Brain microvascular endothelial cell (primary cell): Measurements from ENCODE around the gene PPP2R2C.

ENCODE experiments used
- DNase-seq: peaks from one replicate; pipeline ENCODE4 v3.0.0-alpha.2; 2020
- H3K27ac ChIP-seq: fragments of 250-450 bp; sonication (Bioruptor Pico); 2 replicates; pipeline ENCODE4 v1.5.1; 2020; ENCODE audit warnings: mild to moderate bottlenecking, moderate library complexity
- H3K27me3 ChIP-seq: fragments of 250-450 bp; sonication (Bioruptor Pico); replicated peaks from 2 replicates; pipeline ENCODE4 v1.5.1; 2020; ENCODE audit warnings: mild to moderate bottlenecking
- H3K36me3 ChIP-seq: fragments of 250-450 bp; sonication (Bioruptor Pico); replicated peaks from 2 replicates; pipeline ENCODE4 v1.5.1; 2020; ENCODE audit warnings: mild to moderate bottlenecking
- H3K4me3 ChIP-seq: 2 replicates; pipeline ENCODE4 v1.5.1; 2011; ENCODE audit warnings: low read depth, mild to moderate bottlenecking, control low read depth, low read length, moderate library complexity
- in situ Hi-C: cut with HindIII; loops from 2 replicates; pipeline ENCODE4 v1.10.0; 2017; ENCODE audit warnings: low sequenced_read_pairs, low pct_ligation_motif_present
- TF ChIP-seq, protein P1 (sequence below): IDR thresholded peaks from 2 replicates; pipeline ENCODE4 v1.5.1; 2011; ENCODE audit warnings: low read depth, mild to moderate bottlenecking, moderate library complexity, low read length, control low read depth, inconsistent platforms; ENCODE audit errors: missing control alignments

Gene PPP2R2C

DNA sequence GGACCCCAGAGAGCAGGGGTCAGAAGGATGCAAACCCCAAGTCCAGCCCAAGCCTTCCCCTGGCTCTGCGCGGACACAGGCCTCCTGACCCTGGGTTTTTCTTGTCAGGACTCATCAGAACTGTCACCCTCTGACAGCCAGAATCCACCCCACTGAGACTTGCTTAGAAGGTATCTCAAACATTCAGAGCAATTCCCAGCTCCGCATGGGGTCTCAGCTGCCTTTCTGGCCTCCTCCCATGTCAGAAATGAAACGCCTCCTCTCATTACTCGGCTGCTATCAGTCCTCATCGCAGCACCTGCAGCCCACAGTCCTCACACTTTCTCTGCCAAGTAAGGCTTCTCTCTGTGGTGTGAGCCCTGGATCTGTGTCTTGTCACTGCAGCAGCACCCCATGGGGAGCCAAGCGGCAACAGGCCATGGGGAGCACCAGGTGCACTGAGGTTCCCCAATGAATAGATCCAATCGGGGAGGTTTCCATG, 105.0 kb downstream of the PPP2R2C start:
- TF ChIP-seq, protein P1, sequence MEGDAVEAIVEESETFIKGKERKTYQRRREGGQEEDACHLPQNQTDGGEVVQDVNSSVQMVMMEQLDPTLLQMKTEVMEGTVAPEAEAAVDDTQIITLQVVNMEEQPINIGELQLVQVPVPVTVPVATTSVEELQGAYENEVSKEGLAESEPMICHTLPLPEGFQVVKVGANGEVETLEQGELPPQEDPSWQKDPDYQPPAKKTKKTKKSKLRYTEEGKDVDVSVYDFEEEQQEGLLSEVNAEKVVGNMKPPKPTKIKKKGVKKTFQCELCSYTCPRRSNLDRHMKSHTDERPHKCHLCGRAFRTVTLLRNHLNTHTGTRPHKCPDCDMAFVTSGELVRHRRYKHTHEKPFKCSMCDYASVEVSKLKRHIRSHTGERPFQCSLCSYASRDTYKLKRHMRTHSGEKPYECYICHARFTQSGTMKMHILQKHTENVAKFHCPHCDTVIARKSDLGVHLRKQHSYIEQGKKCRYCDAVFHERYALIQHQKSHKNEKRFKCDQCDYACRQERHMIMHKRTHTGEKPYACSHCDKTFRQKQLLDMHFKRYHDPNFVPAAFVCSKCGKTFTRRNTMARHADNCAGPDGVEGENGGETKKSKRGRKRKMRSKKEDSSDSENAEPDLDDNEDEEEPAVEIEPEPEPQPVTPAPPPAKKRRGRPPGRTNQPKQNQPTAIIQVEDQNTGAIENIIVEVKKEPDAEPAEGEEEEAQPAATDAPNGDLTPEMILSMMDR = no peak
- no peak overlapping the region for H3K27ac ChIP-seq
- H3K4me3 ChIP-seq = no peak overlapping the region
- in situ Hi-C loops = no loop called here
- DNase-seq = no peak
- H3K36me3 ChIP-seq = no peaks in the 10 kb centered on the region
- no peaks in the 10 kb centered on the region for H3K27me3 ChIP-seq

- TF ChIP-seq, protein P1 = no peak
- Histone ChIP-seq H3K36me3 (no peaks in the 10 kb centered on the region), H3K4me3 (no peak overlapping the region), H3K27ac (no peak overlapping the region), H3K27me3 (no peaks in the 10 kb centered on the region)
- DNase-seq = no peak
- in situ Hi-C loops = no loop called here
These were observed 105.8 kb downstream of the PPP2R2C start for GRCh38 chr4:6366581-6366980.

- Histone ChIP-seq H3K27ac (no peak overlapping the region), H3K27me3 (no peaks in the 10 kb centered on the region), H3K4me3 (no peak overlapping the region), H3K36me3 (no peaks in the 10 kb centered on the region)
- TF ChIP-seq, protein P1 = no peak
- no peak for DNase-seq
- in situ Hi-C loops = no loop called here
These were observed 106.8 kb downstream of the PPP2R2C start for GRCh38 chr4:6365545-6366086.

DNA sequence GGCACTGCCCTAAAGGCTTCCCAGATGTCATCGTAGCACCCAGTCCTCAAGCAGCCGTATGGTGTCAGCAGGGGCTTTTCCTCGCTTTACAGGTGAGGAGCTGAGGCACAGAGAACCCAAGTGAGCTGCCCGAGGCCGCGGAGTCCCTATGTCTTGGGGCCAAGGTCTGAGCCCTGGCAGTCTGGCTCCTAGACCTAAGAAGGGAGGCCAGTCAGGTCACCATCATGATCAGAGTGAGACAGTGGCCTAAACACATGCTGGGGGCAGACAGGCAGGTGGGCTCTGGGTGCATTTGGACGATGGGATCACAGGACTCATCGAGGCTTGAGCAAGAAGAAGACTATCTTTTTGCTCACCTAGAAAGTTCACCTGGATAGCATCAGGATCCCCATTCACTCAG, 107.8 kb downstream of the PPP2R2C start:
- no peak for DNase-seq
- Histone ChIP-seq H3K27me3 (no peaks in the 10 kb centered on the region), H3K4me3 (no peak overlapping the region), H3K36me3 (no peaks in the 10 kb centered on the region), H3K27ac (no peak overlapping the region)
- in situ Hi-C loops = no loop called here
- TF ChIP-seq, protein P1 = no peak

DNA sequence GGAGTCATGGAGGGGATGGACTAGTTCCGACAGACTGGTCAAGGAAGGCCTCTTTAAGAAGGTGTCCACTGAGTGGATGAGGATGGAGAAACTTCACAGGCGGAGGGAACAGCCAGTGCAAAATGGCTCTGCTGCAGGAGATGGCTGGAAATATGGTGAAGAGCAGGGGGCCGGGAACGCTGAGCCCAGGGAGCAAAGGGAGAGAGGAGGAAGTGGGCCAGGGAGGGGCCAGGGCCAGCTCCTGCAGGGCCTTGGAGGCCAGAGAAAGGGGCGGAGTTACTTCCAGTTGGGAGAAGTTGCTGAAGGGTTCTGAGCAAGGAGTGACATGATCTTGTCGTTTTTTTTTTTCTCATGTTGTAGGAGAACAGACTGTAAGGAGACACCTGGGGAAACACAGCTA, 108.3 kb downstream of the PPP2R2C start:
- no peaks in the 10 kb centered on the region for H3K36me3 ChIP-seq
- TF ChIP-seq, protein P1 = no peak
- no peak overlapping the region for H3K4me3 ChIP-seq
- no peaks in the 10 kb centered on the region for H3K27me3 ChIP-seq
- H3K27ac ChIP-seq = no peak overlapping the region
- in situ Hi-C loops = no loop called here
- DNase-seq = no peak

GRCh38 chr4:6362896-6363295, 109.5 kb downstream of the PPP2R2C start:
- Histone ChIP-seq H3K27me3 (no peaks in the 10 kb centered on the region), H3K27ac (no peak overlapping the region), H3K36me3 (no peaks in the 10 kb centered on the region), H3K4me3 (no peak overlapping the region)
- in situ Hi-C loops = no loop called here
- DNase-seq = peak; percentile 6
- TF ChIP-seq, protein P1 = no peak
